Calu3 (cell line): ENCODE results near the gene UBN1. TPM values are rescaled to one million over a fixed set of nuclear protein-coding genes. Genes with fewer than 3 reads are reported as not detected.

Experiments used
- BruUV-seq: library from RNA; stranded (reverse); fragments of 400-500 nt; replicated peaks from 2 replicates; lab custom pipeline; 2021; lab: Mats Ljungman, UMichigan
- CTCF ChIA-PET: fragments of 300-600 bp; sonication (Branson Sonifier 250); formaldehyde crosslinking; loops from one replicate; lab custom pipeline; 2022; ENCODE audit warnings: antibody characterized with exemption; lab: Charles Lee
- DNase-seq: peaks from one replicate; pipeline ENCODE4 v3.0.0; 2022
- H3K27ac Mint-ChIP-seq: one replicate; pipeline ENCODE4 v1.8.0; 2022; ENCODE audit warnings: mixed read lengths; ENCODE audit not compliant: unreplicated experiment
- H3K27me3 Mint-ChIP-seq: one replicate; pipeline ENCODE4 v1.8.0; 2022; ENCODE audit warnings: mixed read lengths; ENCODE audit not compliant: unreplicated experiment
- H3K36me3 Mint-ChIP-seq: one replicate; pipeline ENCODE4 v1.8.0; 2022; ENCODE audit warnings: mild to moderate bottlenecking, moderate library complexity, mixed read lengths; ENCODE audit not compliant: insufficient read depth, unreplicated experiment
- H3K4me1 Mint-ChIP-seq: one replicate; pipeline ENCODE4 v1.8.0; 2022; ENCODE audit warnings: mild to moderate bottlenecking, low read depth, mixed read lengths; ENCODE audit not compliant: unreplicated experiment
- H3K4me3 Mint-ChIP-seq: one replicate; pipeline ENCODE4 v1.8.0; 2022; ENCODE audit warnings: mild to moderate bottlenecking, low read depth, moderate library complexity, mixed read lengths; ENCODE audit not compliant: unreplicated experiment
- H3K9me3 Mint-ChIP-seq: one replicate; pipeline ENCODE4 v1.8.0; 2022; ENCODE audit warnings: low read depth, mixed read lengths; ENCODE audit not compliant: unreplicated experiment
- CTCF ChIP-seq: fragments of 200-600 bp; IDR thresholded peaks from one replicate; pipeline ENCODE4 v1.8.0; 2022; ENCODE audit warnings: antibody characterized with exemption; ENCODE audit not compliant: unreplicated experiment
- intact Hi-C: fragments of 100-400 bp; cut with micrococcal nuclease; formaldehyde crosslinking; loops from one replicate; pipeline ENCODE4 v1.10.0; 2022; ENCODE audit not compliant: unreplicated experiment
- total RNA-seq: library from RNA; stranded (reverse); gene quantifications from 2 replicates; pipeline ENCODE4 v1.2.3, GENCODE V29; 2022

The UBN1 gene
- total RNA-seq, 1 experiment from 2014 or later = 50.5 TPM

GRCh38 chr16:4900750-4901149 is 53.5 kb downstream of the UBN1 start:
- DNase-seq = no peak
- TF ChIP-seq CTCF = no peak
- peaks cover 9% of the 10 kb centered on the region for H3K4me1 Mint-ChIP-seq
- H3K4me3 Mint-ChIP-seq = no peak overlapping the region
- CTCF ChIA-PET = interaction anchor here (0.6 kb wide), 1 partner anchor 725 kb away, joined by 4 read pairs; no protein-coding TSS in a partner anchor
- no peak overlapping the region for H3K27ac Mint-ChIP-seq
- H3K36me3 Mint-ChIP-seq = peaks cover 73% of the 10 kb centered on the region
- no peaks in the 10 kb centered on the region for H3K9me3 Mint-ChIP-seq
- no TSS peak for BruUV-seq
- intact Hi-C loops = no loop called here
- H3K27me3 Mint-ChIP-seq = no peaks in the 10 kb centered on the region

- H3K4me1 Mint-ChIP-seq = peaks cover 20% of the 10 kb centered on the region
- no peak for DNase-seq
- no peaks in the 10 kb centered on the region for H3K27me3 Mint-ChIP-seq
- peaks cover 67% of the 10 kb centered on the region for H3K36me3 Mint-ChIP-seq
- CTCF ChIA-PET = no interaction called here
- no peak overlapping the region for H3K27ac Mint-ChIP-seq
- TF ChIP-seq CTCF = no peak
- BruUV-seq = no TSS peak
- intact Hi-C loops = no loop called here
- H3K4me3 Mint-ChIP-seq = no peak overlapping the region
- H3K9me3 Mint-ChIP-seq = no peaks in the 10 kb centered on the region
Observed at GRCh38 chr16:4902038-4902437, 54.8 kb downstream of the UBN1 start.

GRCh38 chr16:4904108-4904941 is 57.0 kb downstream of the UBN1 start:
- CTCF ChIA-PET = no interaction called here
- H3K27me3 Mint-ChIP-seq = no peaks in the 10 kb centered on the region
- no peak for TF ChIP-seq CTCF
- no TSS peak for BruUV-seq
- H3K4me1 Mint-ChIP-seq = peaks cover 37% of the 10 kb centered on the region
- H3K4me3 Mint-ChIP-seq = no peak overlapping the region
- intact Hi-C loops = no loop called here
- H3K9me3 Mint-ChIP-seq = no peaks in the 10 kb centered on the region
- peaks cover 51% of the 10 kb centered on the region for H3K36me3 Mint-ChIP-seq
- no peak overlapping the region for H3K27ac Mint-ChIP-seq
- DNase-seq = no peak

GRCh38 chr16:4904942-4905615 is 57.8 kb downstream of the UBN1 start:
- Mint-ChIP-seq H3K4me3 (no peak overlapping the region), H3K4me1 (peaks cover 37% of the 10 kb centered on the region), H3K9me3 (no peaks in the 10 kb centered on the region), H3K27ac (peak overlapping the region; percentile 47), H3K36me3 (peaks cover 51% of the 10 kb centered on the region), H3K27me3 (no peaks in the 10 kb centered on the region)
- TF ChIP-seq CTCF = no peak
- intact Hi-C loops = no loop called here
- no peak for DNase-seq
- CTCF ChIA-PET = no interaction called here
- no TSS peak for BruUV-seq
